Loucy (cell line): ENCODE measurements around the gene RYR2.

Experiments used
- H2AFZ ChIP-seq: fragments of 200-600 bp; sonication (generic); 2 replicates; pipeline ENCODE4 v1.6.0; 2016; ENCODE audit warnings: antibody characterized with exemption, mild to moderate bottlenecking, low read length, moderate library complexity
- H3F3A ChIP-seq: fragments of 200-600 bp; 2 replicates; pipeline ENCODE4 v1.6.0; 2016; ENCODE audit warnings: antibody characterized with exemption, low read depth, mild to moderate bottlenecking
- H3K27me3 ChIP-seq: fragments of 200-600 bp; sonication (generic); 2 replicates; pipeline ENCODE4 v1.6.1; 2014; ENCODE audit warnings: low read length, mild to moderate bottlenecking; ENCODE audit not compliant: insufficient read depth, poor library complexity, severe bottlenecking
- H3K36me3 ChIP-seq: fragments of 200-600 bp; sonication (generic); 2 replicates; pipeline ENCODE4 v1.6.1; 2016; ENCODE audit warnings: low read length; ENCODE audit not compliant: insufficient read depth
- H3K4me1 ChIP-seq: fragments of 200-600 bp; sonication (generic); 2 replicates; pipeline ENCODE4 v1.5.1; 2014; ENCODE audit warnings: low read length, mild to moderate bottlenecking; ENCODE audit not compliant: insufficient read depth, poor library complexity, severe bottlenecking
- H3K4me2 ChIP-seq: fragments of 200-600 bp; sonication (generic); 2 replicates; pipeline ENCODE4 v1.6.0; 2014; ENCODE audit warnings: antibody characterized with exemption, low read length, low read depth, mild to moderate bottlenecking; ENCODE audit not compliant: poor library complexity, severe bottlenecking
- H3K4me3 ChIP-seq: fragments of 200-600 bp; sonication (generic); 2 replicates; pipeline ENCODE4 v1.5.1; 2014; ENCODE audit warnings: low read length, mild to moderate bottlenecking, mixed read lengths; ENCODE audit not compliant: poor library complexity, severe bottlenecking
- H3K79me2 ChIP-seq: fragments of 200-600 bp; sonication (generic); 2 replicates; pipeline ENCODE4 v1.6.1; 2014; ENCODE audit warnings: low read length; ENCODE audit not compliant: insufficient read depth
- H3K9ac ChIP-seq: fragments of 200-600 bp; sonication (generic); 2 replicates; pipeline ENCODE4 v1.6.0; 2014; ENCODE audit warnings: mild to moderate bottlenecking, low read depth, low read length, moderate library complexity; ENCODE audit not compliant: poor library complexity, severe bottlenecking
- H3K9me2 ChIP-seq: fragments of 200-600 bp; sonication (generic); replicated peaks from 2 replicates; pipeline ENCODE4 v1.6.1; 2016; ENCODE audit warnings: low read depth, low read length, mixed read lengths
- H3K9me3 ChIP-seq: fragments of 200-600 bp; sonication (generic); 2 replicates; pipeline ENCODE4 v1.6.1; 2014; ENCODE audit warnings: mild to moderate bottlenecking, antibody characterized with exemption, low read length, low read depth; ENCODE audit not compliant: insufficient read depth
- H4K20me1 ChIP-seq: fragments of 200-600 bp; sonication (generic); 2 replicates; pipeline ENCODE4 v1.6.0; 2014; ENCODE audit warnings: antibody characterized with exemption, low read length, mild to moderate bottlenecking; ENCODE audit not compliant: insufficient read depth, poor library complexity, severe bottlenecking
- CTCF ChIP-seq: fragments of 200-600 bp; sonication (generic); conservative IDR thresholded peaks from 2 replicates; pipeline ENCODE4 v1.5.1; 2014; ENCODE audit warnings: mild to moderate bottlenecking, antibody characterized with exemption, low read length
- EZH2phosphoT487 ChIP-seq: fragments of 200-600 bp; IDR thresholded peaks from 2 replicates; pipeline ENCODE4 v1.6.1; 2018; ENCODE audit warnings: antibody characterized with exemption, mild to moderate bottlenecking, moderate library complexity, borderline replicate concordance

RYR2 gene

GRCh38 chr1:236997882-236998281 lies 44.1 kb upstream of the RYR2 start:
- Histone ChIP-seq H3K4me2 (no peak overlapping the region), H3K9ac (no peak overlapping the region), H3K9me2 (no peaks in the 10 kb centered on the region), H3K36me3 (no peaks in the 10 kb centered on the region), H3F3A (no peaks in the 10 kb centered on the region), H3K4me3 (no peak overlapping the region), H2AFZ (no peak overlapping the region), H4K20me1 (no peaks in the 10 kb centered on the region), H3K79me2 (no peaks in the 10 kb centered on the region), H3K9me3 (no peaks in the 10 kb centered on the region; the same call in 1 of the 2 replicates), H3K4me1 (no peaks in the 10 kb centered on the region), H3K27me3 (peaks cover 5% of the 10 kb centered on the region)
- no peak for TF ChIP-seq CTCF
- TF ChIP-seq EZH2phosphoT487 = no peak

GRCh38 chr1:236998546-236998945 lies 43.4 kb upstream of the RYR2 start:
- Histone ChIP-seq H4K20me1 (no peaks in the 10 kb centered on the region), H3K9me2 (no peaks in the 10 kb centered on the region), H3F3A (no peaks in the 10 kb centered on the region), H3K4me3 (no peak overlapping the region), H3K9me3 (no peaks in the 10 kb centered on the region; the same call in 1 of the 2 replicates), H3K36me3 (no peaks in the 10 kb centered on the region), H3K4me2 (no peak overlapping the region), H3K9ac (no peak overlapping the region), H2AFZ (no peak overlapping the region), H3K79me2 (no peaks in the 10 kb centered on the region), H3K4me1 (no peaks in the 10 kb centered on the region), H3K27me3 (peaks cover 4% of the 10 kb centered on the region)
- no peak for TF ChIP-seq EZH2phosphoT487
- TF ChIP-seq CTCF = no peak

- TF ChIP-seq CTCF (no peak), EZH2phosphoT487 (no peak)
- Histone ChIP-seq H3F3A (no peaks in the 10 kb centered on the region), H3K36me3 (no peaks in the 10 kb centered on the region), H3K27me3 (no peaks in the 10 kb centered on the region), H4K20me1 (no peaks in the 10 kb centered on the region), H3K4me3 (no peak overlapping the region), H3K9ac (no peak overlapping the region), H3K4me2 (no peak overlapping the region), H3K9me2 (no peaks in the 10 kb centered on the region), H2AFZ (no peak overlapping the region), H3K79me2 (no peaks in the 10 kb centered on the region), H3K4me1 (no peaks in the 10 kb centered on the region), H3K9me3 (no peaks in the 10 kb centered on the region; the same call in 1 of the 2 replicates)
Measured at GRCh38 chr1:237000191-237000590, 41.8 kb upstream of the RYR2 start.
